Mesothelial cell of epicardium (in vitro differentiated cells): ENCODE results near the gene TRIM8. TPM values are rescaled to one million over a fixed set of nuclear protein-coding genes. Genes with fewer than 3 reads are reported as not detected.
A peak's percentile ranks its signal among the peaks of the same experiment; 100 is the strongest.

Experiments used
- DNase-seq, 2 experiments: peaks; one replicate each; pipeline ENCODE4 v3.0.0; 2021; ENCODE audit warnings: low spot score in 2 of 2; ENCODE audit not compliant: unreplicated experiment in 2 of 2
- H3K27ac Mint-ChIP-seq: 2 replicates; pipeline ENCODE4 v1.8.0; 2021; ENCODE audit warnings: mixed read lengths
- H3K27me3 Mint-ChIP-seq: 2 replicates; pipeline ENCODE4 v1.8.0; 2021; ENCODE audit warnings: low read depth, mixed read lengths
- H3K36me3 Mint-ChIP-seq: 2 replicates; pipeline ENCODE4 v1.8.0; 2021; ENCODE audit warnings: mixed read lengths
- H3K4me1 Mint-ChIP-seq: 2 replicates; pipeline ENCODE4 v1.8.0; 2021; ENCODE audit warnings: mixed read lengths
- H3K4me3 Mint-ChIP-seq: 2 replicates; pipeline ENCODE4 v1.8.0; 2021; ENCODE audit warnings: mild to moderate bottlenecking, moderate library complexity, mixed read lengths
- H3K9me3 Mint-ChIP-seq: 2 replicates; pipeline ENCODE4 v1.8.0; 2021; ENCODE audit warnings: mixed read lengths
- total RNA-seq: library from RNA; stranded (reverse); gene quantifications from 3 replicates; pipeline ENCODE4 v1.2.1, GENCODE V29; 2021
- TF ChIP-seq, protein P1 (sequence below): fragments of 200-600 bp; sonication (generic); IDR thresholded peaks from one replicate; pipeline ENCODE4 v1.5.0; 2021; ENCODE audit warnings: antibody characterized with exemption; ENCODE audit not compliant: unreplicated experiment

Gene TRIM8
- total RNA-seq, 1 donor from 2014 or later: 79.2 TPM

- Mint-ChIP-seq H3K27ac (peak overlapping the region; percentile 100), H3K27me3 (no peaks in the 10 kb centered on the region), H3K4me1 (peaks cover 78% of the 10 kb centered on the region), H3K36me3 (peaks cover 3% of the 10 kb centered on the region), H3K9me3 (no peaks in the 10 kb centered on the region), H3K4me3 (no peak overlapping the region)
- TF ChIP-seq, protein P1, sequence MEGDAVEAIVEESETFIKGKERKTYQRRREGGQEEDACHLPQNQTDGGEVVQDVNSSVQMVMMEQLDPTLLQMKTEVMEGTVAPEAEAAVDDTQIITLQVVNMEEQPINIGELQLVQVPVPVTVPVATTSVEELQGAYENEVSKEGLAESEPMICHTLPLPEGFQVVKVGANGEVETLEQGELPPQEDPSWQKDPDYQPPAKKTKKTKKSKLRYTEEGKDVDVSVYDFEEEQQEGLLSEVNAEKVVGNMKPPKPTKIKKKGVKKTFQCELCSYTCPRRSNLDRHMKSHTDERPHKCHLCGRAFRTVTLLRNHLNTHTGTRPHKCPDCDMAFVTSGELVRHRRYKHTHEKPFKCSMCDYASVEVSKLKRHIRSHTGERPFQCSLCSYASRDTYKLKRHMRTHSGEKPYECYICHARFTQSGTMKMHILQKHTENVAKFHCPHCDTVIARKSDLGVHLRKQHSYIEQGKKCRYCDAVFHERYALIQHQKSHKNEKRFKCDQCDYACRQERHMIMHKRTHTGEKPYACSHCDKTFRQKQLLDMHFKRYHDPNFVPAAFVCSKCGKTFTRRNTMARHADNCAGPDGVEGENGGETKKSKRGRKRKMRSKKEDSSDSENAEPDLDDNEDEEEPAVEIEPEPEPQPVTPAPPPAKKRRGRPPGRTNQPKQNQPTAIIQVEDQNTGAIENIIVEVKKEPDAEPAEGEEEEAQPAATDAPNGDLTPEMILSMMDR: no peak
- DNase-seq: no peak
Observed at GRCh38 chr10:102631525-102632393, 12.5 kb upstream of the TRIM8 start.

DNA sequence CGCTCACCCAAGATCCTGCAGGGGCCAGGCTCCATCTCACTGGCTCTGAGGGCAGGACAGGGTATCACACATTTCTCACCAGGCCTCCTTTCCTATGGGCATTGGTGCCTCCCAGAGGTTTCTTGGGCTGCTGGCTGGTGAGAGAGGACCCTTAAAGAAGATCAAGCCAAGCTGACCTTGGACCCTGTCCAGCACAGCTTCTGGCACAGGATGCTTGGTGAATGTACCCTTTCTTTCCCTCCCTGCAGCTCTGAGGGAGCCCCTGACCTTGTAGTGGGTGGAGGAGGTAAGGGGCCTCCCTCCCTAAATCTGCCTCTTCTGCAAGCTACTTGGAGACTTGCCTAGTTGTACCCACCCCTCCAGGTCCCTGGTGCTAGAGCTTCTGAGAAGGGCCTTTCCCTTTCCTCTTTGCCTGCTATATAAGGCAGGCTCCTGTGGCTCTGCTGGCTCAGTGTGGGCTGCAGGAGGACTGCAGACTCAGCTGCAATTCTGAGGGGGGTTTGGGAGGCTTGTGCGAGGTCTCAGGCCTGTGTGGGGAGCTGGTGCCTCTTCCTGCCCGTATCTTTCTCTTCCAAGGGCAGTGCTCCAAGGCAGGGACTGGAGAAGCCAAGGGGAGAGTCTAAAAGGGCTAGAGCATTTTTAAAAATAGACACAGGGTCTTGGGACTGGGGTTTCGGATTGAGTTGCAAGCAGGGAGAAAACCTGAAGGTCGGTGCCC lies 11.7 kb upstream of the TRIM8 start:
- DNase-seq: no peak
- H3K4me1 Mint-ChIP-seq: peaks cover 71% of the 10 kb centered on the region
- peak overlapping the region; percentile 86 for H3K27ac Mint-ChIP-seq
- H3K36me3 Mint-ChIP-seq: peaks cover 3% of the 10 kb centered on the region
- no peak overlapping the region for H3K4me3 Mint-ChIP-seq
- TF ChIP-seq, protein P1: no peak
- no peaks in the 10 kb centered on the region for H3K27me3 Mint-ChIP-seq
- no peaks in the 10 kb centered on the region for H3K9me3 Mint-ChIP-seq

- Mint-ChIP-seq H3K27ac (peak overlapping the region; percentile 86), H3K9me3 (no peaks in the 10 kb centered on the region), H3K27me3 (no peaks in the 10 kb centered on the region), H3K36me3 (peaks cover 3% of the 10 kb centered on the region), H3K4me1 (peaks cover 64% of the 10 kb centered on the region), H3K4me3 (no peak overlapping the region)
- TF ChIP-seq, protein P1: no peak
- no peak for DNase-seq
Observed at GRCh38 chr10:102633287-102633686, 11.0 kb upstream of the TRIM8 start.

DNA sequence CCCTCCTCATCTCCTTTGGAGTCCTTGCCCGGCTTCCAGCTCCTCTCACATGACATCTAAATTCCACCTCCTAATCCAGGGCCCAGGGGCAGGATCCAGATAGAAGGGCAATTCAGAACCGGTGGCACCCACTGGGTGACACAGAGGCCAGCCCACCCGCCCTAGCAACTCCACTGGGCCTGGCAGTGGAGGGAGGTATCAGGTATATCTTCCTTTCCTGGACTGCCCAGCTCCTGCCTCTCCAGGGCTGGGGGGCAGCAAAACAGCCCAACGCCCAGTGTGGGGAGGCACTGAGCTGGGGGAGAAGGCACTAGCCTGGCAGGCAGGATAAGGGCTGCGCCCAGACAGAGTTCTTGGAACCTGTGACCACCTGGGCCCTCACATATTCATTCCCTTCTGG lies 10.4 kb upstream of the TRIM8 start:
- Mint-ChIP-seq H3K36me3 (peaks cover 3% of the 10 kb centered on the region), H3K27ac (peak overlapping the region; percentile 86), H3K9me3 (no peaks in the 10 kb centered on the region), H3K27me3 (no peaks in the 10 kb centered on the region), H3K4me1 (peaks cover 59% of the 10 kb centered on the region), H3K4me3 (no peak overlapping the region)
- DNase-seq: no peak
- TF ChIP-seq, protein P1: no peak

- peaks cover 3% of the 10 kb centered on the region for H3K36me3 Mint-ChIP-seq
- DNase-seq: no peak
- TF ChIP-seq, protein P1: no peak
- H3K9me3 Mint-ChIP-seq: no peaks in the 10 kb centered on the region
- H3K27me3 Mint-ChIP-seq: no peaks in the 10 kb centered on the region
- H3K27ac Mint-ChIP-seq: peak overlapping the region; percentile 85
- peaks cover 55% of the 10 kb centered on the region for H3K4me1 Mint-ChIP-seq
- H3K4me3 Mint-ChIP-seq: no peak overlapping the region
Observed at GRCh38 chr10:102634686-102635085, 9.6 kb upstream of the TRIM8 start.
